AG09319 (cell line): ENCODE results near the gene DOCK1.

Experiments
- DNase-seq: peaks from one replicate; pipeline ENCODE4 v3.0.0-alpha.2; 2010; ENCODE audit warnings: low read depth; ENCODE audit errors: extremely low read depth
- CTCF ChIP-seq: IDR thresholded peaks from 2 replicates; pipeline ENCODE4 v1.5.1; 2011; ENCODE audit warnings: low read depth, mild to moderate bottlenecking, inconsistent platforms, low read length, moderate library complexity

DOCK1 gene

GRCh38 chr10:127174866-127175265, 269.6 kb downstream of the DOCK1 start:
- no peak for TF ChIP-seq CTCF
- no peak for DNase-seq

- no peak for TF ChIP-seq CTCF
- no peak for DNase-seq
Observed at GRCh38 chr10:127175357-127176110, 270.3 kb downstream of the DOCK1 start.

GRCh38 chr10:127176649-127177048, 271.4 kb downstream of the DOCK1 start:
- DNase-seq = no peak
- no peak for TF ChIP-seq CTCF

- no peak for TF ChIP-seq CTCF
- no peak for DNase-seq
Observed at GRCh38 chr10:127179612-127180250, 274.5 kb downstream of the DOCK1 start.

GRCh38 chr10:127182161-127182560, 276.9 kb downstream of the DOCK1 start:
- TF ChIP-seq CTCF = no peak
- DNase-seq = no peak

GRCh38 chr10:127184582-127184981, 279.4 kb downstream of the DOCK1 start:
- no peak for DNase-seq
- TF ChIP-seq CTCF = no peak

- DNase-seq = no peak
- no peak for TF ChIP-seq CTCF
Observed at GRCh38 chr10:127186813-127187212, 281.6 kb downstream of the DOCK1 start.
